ENCODE data around the gene DDR2. TPM values are rescaled to one million over a fixed set of nuclear protein-coding genes. Genes with fewer than 3 reads are reported as not detected.
"Not testable (repeated sequence)": the region's sequence is repeated elsewhere in the genome, so short reads cannot be mapped to it uniquely, and the experiment has no call there.

DDR2 gene
- not detected for polyA plus RNA-seq (ENCODE audit: low read depth in 6 of 6)

DNA sequence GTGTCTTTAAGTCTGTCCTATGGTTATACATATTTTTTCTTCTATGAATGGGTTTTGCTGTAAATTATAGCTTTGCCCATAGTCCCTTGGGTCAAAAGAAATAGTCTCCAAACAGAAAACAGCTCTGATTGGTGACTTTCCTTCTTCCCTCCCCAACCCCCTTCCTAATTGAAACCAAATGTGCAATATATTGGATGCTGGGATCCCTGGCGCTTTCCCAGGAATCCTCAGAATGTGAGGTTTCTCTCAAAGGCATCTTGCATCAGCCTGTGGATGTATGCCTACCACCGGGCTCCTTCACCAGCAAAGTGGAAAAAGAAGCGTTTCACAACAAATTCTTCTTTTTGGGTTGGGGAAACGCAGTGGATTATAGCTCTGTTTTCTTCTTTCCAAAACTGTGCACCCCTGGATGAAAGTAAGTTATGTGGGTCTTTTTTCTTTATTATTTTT is at the start of gene DDR2:
DDR2 (plus strand) TSS at position 248 of the 450 bp plus-strand sequence. CDS start 86,600 bp downstream, outside the sequence.
- ATAC-seq (ENCODE audit: low read depth in 2 of 2) (no peak), DNase-seq (no peak)
- H3K27ac Mint-ChIP-seq, result no peak within 1 kb of the TSS
- H3K4me3 Mint-ChIP-seq, result no peak within 1 kb of the TSS
- no peaks in the 10 kb centered on the region for H3K36me3 Mint-ChIP-seq
- H3K27me3 Mint-ChIP-seq, result peaks cover 16 to 44% (median 17%) of the 10 kb centered on the region in 3 donors
- no peaks in the 10 kb centered on the region for H3K4me1 Mint-ChIP-seq
- no peaks in the 10 kb centered on the region for H3K9me3 Mint-ChIP-seq

DNA sequence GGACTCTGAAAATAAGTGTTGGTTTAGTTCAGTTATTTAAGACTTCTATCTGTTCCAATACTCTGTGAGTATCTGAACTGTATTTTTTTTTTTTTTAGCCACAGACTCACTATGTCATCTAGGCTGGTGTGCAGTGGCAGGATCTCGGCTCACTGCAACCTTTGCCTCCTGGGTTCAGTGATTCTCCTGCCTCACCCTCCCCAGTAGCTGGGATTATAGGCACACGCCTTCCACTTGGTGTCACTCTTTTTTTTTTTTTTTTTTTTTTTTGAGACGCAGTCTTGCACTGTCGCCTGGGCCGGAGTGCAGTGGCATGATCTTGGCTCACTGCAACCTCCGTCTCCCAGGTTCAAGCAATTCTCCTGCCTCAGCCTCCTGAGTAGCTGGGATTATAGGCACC is 49.4 kb upstream of the DDR2 start:
- not testable (repeated sequence) for H3K4me3 Mint-ChIP-seq

DNA sequence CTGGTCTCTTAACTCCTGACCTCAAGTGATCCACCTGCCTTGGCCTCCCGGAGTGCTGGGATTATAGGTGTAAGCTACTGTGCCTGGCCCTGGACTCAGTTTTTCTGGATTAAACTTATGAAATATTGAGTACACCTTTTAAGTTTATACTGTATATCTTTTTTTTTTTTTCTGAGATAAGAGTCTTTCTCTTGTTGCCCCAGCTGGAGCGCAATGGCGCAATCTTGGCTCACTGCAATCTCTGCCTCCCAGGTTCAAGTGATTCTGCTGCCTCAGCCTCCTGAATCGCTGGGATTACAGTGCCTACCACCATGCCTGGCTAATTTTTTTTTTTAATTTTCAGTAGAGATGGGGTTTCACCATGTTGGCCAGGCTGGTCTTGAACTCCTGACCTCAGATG is 47.2 kb upstream of the DDR2 start:
- H3K27me3 Mint-ChIP-seq; ATAC-seq (ENCODE audit: low read depth in 2 of 2); H3K9me3 Mint-ChIP-seq; H3K4me3 Mint-ChIP-seq; H3K4me1 Mint-ChIP-seq; DNase-seq: not testable (repeated sequence)
- peak overlapping the region in 1 of 6 donors; percentile 24 for H3K27ac Mint-ChIP-seq
- peaks cover 15 to 16% of the 10 kb centered on the region in 2 donors for H3K36me3 Mint-ChIP-seq

More for the DNA sequence above, 49.4 kb upstream of the DDR2 start:
- H3K27ac Mint-ChIP-seq, result peak overlapping the region in 1 of 6 donors; percentile 47
- not testable (repeated sequence) for H3K4me1 Mint-ChIP-seq; H3K9me3 Mint-ChIP-seq; ATAC-seq (ENCODE audit: low read depth in 2 of 2); DNase-seq; H3K27me3 Mint-ChIP-seq
- H3K36me3 Mint-ChIP-seq, result peaks cover 13 to 23% of the 10 kb centered on the region in 2 donors

DNA sequence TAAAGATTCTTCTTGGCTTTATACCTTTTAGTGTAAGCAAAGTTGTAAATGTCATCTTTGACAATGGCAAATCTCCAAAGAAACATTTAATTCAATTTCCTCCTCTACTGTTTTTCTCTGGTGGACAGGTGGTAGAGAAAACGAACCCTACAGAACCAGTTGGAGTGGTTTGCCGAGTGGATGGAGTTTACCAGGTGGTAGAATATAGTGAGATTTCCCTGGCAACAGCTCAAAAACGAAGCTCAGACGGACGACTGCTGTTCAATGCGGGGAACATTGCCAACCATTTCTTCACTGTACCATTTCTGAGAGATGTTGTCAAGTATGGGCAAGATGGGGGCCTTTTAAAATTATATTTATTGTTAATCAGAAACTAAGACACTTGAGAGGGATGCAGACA is 44.9 kb upstream of the DDR2 start:
- Mint-ChIP-seq H3K4me3 (peak overlapping the region in 1 of 8 donors; percentile 61), H3K27me3 (no peaks in the 10 kb centered on the region), H3K36me3 (peaks cover 2 to 12% of the 10 kb centered on the region in 2 donors), H3K4me1 (no peaks in the 10 kb centered on the region), H3K27ac (no peak overlapping the region), H3K9me3 (no peaks in the 10 kb centered on the region)
- DNase-seq (no peak), ATAC-seq (ENCODE audit: low read depth in 2 of 2) (no peak)

DNA sequence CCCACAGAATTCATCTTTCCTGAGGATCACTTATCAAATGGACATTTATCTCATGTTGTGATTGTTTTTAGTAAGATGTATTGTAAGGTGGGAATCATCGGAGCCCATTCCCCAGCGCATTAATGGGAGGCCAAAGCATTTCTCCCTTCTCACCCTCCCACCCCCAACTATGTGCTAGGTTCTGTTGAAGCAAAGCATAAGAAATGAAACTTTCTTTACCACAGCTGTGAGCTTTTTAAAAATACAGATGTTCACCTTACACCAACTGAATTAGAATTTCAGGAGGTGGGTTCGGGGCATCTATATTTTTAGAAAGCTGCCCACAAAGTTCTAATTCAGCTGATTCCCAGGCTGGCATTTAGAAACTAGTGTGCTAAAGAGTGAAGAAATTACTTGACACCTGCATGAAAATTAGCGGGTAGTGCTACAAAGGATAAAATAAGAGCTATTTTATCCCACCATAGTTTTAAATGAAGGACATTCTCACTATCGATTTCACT is 44.5 kb upstream of the DDR2 start:
- Mint-ChIP-seq H3K27ac (no peak overlapping the region), H3K9me3 (no peaks in the 10 kb centered on the region), H3K36me3 (peaks cover 7 to 12% of the 10 kb centered on the region in 2 donors), H3K4me1 (no peaks in the 10 kb centered on the region), H3K27me3 (no peaks in the 10 kb centered on the region), H3K4me3 (no peak overlapping the region)
- DNase-seq (no peak), ATAC-seq (ENCODE audit: low read depth in 2 of 2) (no peak)

DNA sequence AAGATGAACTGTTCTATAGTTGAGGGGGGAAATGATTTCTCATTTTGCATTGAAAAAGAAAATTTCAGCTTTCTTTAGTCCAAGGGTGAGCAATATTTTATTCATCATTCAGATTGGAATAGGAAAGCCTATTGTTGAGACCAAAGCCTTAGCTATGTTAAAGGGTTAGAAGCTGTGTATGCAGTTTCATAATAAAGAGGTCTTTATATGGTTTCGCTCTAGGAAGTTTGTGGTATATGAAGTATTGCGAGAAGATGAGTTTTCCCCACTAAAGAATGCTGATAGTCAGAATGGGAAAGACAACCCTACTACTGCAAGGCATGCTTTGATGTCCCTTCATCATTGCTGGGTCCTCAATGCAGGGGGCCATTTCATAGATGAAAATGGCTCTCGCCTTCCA is 42.2 kb upstream of the DDR2 start:
- Mint-ChIP-seq H3K36me3 (peaks cover 8 to 12% of the 10 kb centered on the region in 2 donors), H3K4me3 (no peak overlapping the region), H3K4me1 (no peaks in the 10 kb centered on the region), H3K9me3 (no peaks in the 10 kb centered on the region), H3K27me3 (no peaks in the 10 kb centered on the region), H3K27ac (peak overlapping the region in 1 of 6 donors; percentile 53)
- DNase-seq, result no peak
- no peak for ATAC-seq (ENCODE audit: low read depth in 2 of 2)

DNA sequence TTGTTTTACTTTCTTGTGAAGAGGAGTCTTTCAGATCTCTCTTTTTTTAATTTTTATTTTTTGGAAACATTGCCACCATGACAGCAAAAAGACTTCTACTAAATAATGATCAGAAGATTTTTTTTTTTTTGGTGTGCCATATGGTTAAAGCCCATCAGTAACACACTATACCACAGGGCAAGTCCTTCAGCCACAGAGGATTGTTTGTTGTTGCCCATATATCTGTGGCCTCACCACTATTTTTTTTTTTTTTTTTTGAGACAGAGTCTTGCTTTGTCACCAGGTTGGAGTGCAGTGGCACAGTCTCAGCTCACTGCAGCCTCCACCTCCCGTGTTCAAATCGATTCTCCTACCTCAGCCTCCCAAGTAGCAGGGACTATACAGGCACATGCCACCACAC is 41.6 kb upstream of the DDR2 start:
- ATAC-seq (ENCODE audit: low read depth in 2 of 2), result no peak
- Mint-ChIP-seq H3K4me3 (no peak overlapping the region), H3K27me3 (no peaks in the 10 kb centered on the region), H3K4me1 (no peaks in the 10 kb centered on the region), H3K9me3 (no peaks in the 10 kb centered on the region), H3K27ac (no peak overlapping the region), H3K36me3 (peaks cover 8 to 12% of the 10 kb centered on the region in 2 donors)
- no peak for DNase-seq

DNA sequence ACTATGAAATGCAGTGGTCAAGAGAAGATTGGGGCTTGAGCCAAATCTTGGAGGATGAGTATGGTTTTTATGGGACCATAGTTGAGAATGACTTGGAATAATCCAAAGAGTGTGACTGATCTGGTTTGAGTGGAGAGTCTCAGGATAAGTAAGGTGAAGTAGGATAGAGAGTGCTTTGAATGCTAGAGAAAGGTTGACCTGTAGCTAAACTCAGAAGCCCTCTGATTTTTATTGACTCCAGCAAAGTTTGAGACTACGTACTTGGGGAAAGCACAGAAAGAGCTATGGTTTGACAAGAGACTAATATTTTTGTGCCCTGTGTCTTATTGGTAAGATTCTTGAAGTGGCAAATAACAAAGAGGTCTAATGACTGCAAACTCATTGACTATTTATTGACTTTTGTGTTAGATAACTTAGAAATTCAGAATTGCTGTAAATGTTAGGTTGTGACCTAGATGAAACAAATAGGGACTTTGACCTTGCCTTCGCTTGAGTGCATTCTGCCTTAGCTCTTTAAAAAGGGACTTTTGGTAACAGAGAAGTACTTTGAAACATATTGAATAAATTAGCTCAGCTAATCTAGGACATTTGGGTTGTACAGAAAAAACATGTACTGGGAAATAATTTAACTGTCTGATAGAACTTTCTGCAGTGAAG is 35.6 kb upstream of the DDR2 start:
- ATAC-seq (ENCODE audit: low read depth in 2 of 2) (no peak), DNase-seq (no peak)
- H3K36me3 Mint-ChIP-seq, result peaks cover 8 to 10% of the 10 kb centered on the region in 2 donors
- no peak overlapping the region for H3K27ac Mint-ChIP-seq
- no peak overlapping the region for H3K4me3 Mint-ChIP-seq
- H3K27me3 Mint-ChIP-seq, result no peaks in the 10 kb centered on the region
- no peaks in the 10 kb centered on the region for H3K4me1 Mint-ChIP-seq
- no peaks in the 10 kb centered on the region for H3K9me3 Mint-ChIP-seq

DNA sequence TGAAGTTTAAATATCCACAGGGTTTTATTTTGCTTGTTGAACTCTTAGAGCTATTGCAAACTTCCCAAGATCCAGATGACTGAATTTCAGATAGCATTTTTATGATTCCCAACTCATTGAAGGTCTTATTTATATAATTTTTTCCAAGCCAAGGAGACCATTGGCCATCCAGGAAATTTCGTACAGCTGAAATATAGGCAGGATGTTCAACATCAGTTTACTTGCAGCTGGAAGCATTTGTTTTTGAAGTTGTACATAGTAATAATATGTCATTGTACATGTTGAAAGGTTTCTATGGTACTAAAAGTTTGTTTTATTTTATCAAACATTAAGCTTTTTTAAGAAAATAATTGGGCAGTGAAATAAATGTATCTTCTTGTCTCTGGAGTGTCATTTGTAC is 32.8 kb upstream of the DDR2 start:
- DNase-seq, result no peak
- Mint-ChIP-seq H3K4me1 (no peaks in the 10 kb centered on the region), H3K27me3 (no peaks in the 10 kb centered on the region), H3K27ac (no peak overlapping the region), H3K4me3 (no peak overlapping the region), H3K36me3 (peaks cover 0 to 10% of the 10 kb centered on the region in 2 donors), H3K9me3 (no peaks in the 10 kb centered on the region)
- ATAC-seq (ENCODE audit: low read depth in 2 of 2), result no peak

DNA sequence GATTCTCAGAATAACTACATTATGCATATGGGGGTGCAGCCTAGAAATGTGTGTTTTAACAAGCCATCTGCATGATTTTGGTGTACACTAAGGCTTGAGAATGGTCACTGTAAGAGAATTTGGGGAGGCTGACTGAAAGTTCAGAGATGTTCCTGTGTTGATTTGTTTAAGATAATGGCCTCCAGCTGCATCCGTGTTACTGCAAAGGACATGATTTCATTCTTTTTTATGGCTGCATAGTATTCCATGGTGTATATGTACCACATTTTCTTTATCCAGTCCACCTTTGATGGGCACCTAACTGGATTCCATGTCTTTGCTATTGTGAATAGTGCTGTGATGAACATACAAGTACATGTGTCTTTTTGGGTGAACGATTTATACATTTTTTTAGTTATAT is 29.1 kb upstream of the DDR2 start:
- not testable (repeated sequence) for H3K27me3 Mint-ChIP-seq; DNase-seq; H3K4me1 Mint-ChIP-seq; H3K36me3 Mint-ChIP-seq; H3K27ac Mint-ChIP-seq; H3K4me3 Mint-ChIP-seq; ATAC-seq (ENCODE audit: low read depth in 2 of 2); H3K9me3 Mint-ChIP-seq

DNA sequence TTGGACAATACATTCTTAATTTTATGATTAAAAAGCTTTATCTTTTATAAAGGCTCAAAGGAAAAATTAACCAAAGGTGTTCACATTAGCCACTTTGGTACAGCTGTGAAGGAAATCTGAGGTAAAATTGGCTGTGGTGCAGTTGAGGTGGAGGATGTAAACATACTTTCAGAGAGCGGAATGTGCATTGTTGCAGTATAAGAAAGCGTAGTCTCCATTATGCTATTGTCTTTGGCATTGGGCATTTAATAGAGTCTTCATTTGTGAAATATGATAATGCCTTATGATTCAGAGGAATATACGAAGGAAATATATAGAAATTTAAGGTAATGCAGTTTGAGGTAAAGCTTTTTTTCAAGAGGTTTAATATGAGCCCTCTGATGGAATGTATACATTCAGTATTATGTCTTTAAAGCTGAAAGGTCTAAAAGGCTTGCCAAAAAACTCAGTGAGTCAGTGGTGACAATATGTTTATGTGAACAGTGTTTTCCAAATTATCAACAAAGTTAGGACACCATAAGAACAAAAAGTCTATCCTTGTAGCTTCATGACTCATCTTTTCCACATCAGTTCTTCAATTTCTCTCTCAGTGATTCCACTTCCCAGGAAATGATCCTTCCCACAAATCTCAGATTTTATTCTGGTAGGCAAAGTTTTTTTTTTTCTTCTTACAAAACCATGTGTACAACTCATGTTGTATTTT is 26.9 kb upstream of the DDR2 start:
- no peaks in the 10 kb centered on the region for H3K4me1 Mint-ChIP-seq
- H3K4me3 Mint-ChIP-seq, result no peak overlapping the region
- no peaks in the 10 kb centered on the region for H3K9me3 Mint-ChIP-seq
- H3K36me3 Mint-ChIP-seq, result peaks cover 0 to 5% of the 10 kb centered on the region in 2 donors
- no peak overlapping the region for H3K27ac Mint-ChIP-seq
- no peak for ATAC-seq (ENCODE audit: low read depth in 2 of 2)
- DNase-seq, result no peak
- H3K27me3 Mint-ChIP-seq, result no peaks in the 10 kb centered on the region

DNA sequence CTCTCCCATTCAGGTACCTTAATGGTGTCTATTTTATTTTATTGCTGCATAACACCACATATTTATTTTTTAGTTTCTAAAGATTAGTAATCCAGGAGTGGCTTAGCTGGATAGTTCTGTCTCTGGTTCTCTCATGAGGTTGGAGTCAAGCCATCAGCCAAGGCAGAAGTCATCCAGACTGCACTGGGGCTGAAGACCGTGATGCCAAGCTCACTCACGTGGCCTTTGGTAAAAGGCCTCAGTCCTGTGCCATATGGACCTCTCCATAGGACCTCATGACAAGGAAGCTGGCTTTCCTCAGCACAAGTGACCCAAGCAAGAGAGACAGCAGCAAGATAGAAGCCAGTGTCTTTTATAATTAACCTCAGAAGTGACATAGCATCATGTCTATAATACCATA is 23.0 kb upstream of the DDR2 start:
- Mint-ChIP-seq H3K4me3 (no peak overlapping the region), H3K4me1 (no peaks in the 10 kb centered on the region), H3K27me3 (no peaks in the 10 kb centered on the region)

DNA sequence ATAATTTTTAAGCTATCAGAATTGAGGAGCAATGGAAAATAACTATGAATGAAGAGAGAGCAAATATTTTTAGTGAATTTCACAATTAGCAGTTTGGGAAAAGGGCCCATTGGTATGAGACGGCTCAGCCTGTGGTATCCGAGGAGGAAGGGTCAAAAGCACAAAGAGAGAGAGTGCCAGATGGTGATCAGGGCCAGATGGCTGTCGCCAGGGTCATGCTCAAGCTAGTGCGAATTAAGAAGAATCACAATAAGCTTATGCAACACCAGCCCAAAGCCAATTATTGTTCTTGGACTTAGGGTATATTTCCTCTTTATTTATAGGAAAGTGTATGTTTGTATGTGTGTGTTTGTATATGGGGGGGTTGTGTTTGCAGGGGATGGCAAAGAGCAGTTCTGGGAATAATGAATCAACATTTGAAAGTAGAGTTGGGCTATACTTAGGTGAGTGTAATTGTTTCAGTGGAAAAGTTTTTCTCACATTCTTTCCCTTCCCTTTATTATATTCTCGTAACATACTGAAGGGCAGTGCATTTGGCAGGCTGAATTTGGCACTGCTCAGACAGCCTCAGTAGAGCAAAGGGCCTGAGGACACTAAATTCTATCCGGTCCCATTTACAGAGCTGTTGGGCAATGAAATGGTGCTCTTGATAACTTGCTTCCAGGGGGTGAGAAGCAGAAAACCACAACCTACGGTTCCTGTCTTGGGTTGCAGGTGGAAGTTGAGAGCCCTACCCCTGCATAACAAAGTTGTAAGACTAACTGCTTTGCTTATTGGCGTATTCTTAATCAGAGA is 19.5 kb upstream of the DDR2 start:
- Mint-ChIP-seq H3K4me3 (no peak overlapping the region), H3K27me3 (no peaks in the 10 kb centered on the region), H3K27ac (no peak overlapping the region), H3K36me3 (peaks cover 0 to 12% of the 10 kb centered on the region in 2 donors), H3K9me3 (peaks cover 0 to 28% (median 11%) of the 10 kb centered on the region in 7 donors), H3K4me1 (no peaks in the 10 kb centered on the region)
- no peak for DNase-seq
- ATAC-seq (ENCODE audit: low read depth in 2 of 2), result no peak

More for the DNA sequence above, 23.0 kb upstream of the DDR2 start:
- no peak overlapping the region for H3K27ac Mint-ChIP-seq
- no peaks in the 10 kb centered on the region for H3K36me3 Mint-ChIP-seq
- ATAC-seq (ENCODE audit: low read depth in 2 of 2) (no peak), DNase-seq (no peak)
- H3K9me3 Mint-ChIP-seq, result no peaks in the 10 kb centered on the region
